Measurements from ENCODE around the gene HPCAL1.
A peak's percentile ranks its signal among the peaks of the same experiment; 100 is the strongest.

The HPCAL1 gene

DNA sequence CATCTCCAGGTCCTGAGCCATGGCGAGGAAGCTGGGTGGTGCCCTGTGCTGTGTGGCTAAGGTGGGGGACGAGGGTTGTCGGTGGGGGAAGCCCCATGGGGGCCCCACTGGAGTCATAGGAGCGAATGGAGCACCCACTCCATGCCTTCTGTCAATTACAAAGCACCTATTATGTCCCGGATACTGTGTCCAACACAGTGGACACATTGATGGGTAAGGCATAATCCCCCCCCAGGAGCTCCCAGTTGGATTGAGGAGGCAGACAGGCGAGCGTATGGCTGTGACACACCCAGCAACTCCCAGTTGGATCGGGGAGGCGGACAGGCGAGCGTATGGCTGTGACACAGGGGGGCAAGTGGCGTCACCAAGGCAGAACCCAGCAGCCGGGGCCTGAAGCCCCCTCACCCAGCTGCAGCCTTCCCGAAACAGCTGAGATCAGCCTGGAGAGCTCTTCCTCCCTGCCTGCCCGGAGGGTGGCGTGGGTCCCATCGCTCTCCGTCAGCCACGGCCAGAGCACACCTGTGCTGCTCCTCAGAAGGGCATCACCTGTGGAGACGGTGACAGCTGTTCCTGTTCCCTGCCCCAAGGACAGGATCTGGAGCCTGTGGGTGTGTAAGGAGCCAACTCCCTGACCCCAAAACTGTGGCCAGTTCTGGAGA is 69.6 kb downstream of the HPCAL1 start:
- DNase-seq: no peak

DNA sequence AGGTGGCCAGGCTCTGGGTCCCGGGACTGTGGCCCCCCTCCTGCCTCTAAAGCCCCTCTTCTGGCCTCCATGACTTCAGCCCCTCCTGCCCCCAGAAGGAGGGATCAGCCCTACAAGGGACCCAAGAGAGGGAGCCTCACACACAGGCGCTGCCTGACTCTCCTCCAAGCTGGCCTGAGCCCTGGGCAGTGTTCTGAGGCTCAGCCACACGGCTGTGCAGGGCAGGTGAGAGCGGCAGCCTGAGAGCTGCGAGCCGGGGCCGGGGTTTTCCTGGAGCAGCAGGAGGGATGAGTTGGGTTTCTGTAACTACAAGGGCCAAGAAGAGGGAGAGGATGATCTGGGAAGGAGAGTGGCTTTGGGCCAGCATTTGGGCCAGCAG is 70.1 kb downstream of the HPCAL1 start:
- DNase-seq: no peak

DNA sequence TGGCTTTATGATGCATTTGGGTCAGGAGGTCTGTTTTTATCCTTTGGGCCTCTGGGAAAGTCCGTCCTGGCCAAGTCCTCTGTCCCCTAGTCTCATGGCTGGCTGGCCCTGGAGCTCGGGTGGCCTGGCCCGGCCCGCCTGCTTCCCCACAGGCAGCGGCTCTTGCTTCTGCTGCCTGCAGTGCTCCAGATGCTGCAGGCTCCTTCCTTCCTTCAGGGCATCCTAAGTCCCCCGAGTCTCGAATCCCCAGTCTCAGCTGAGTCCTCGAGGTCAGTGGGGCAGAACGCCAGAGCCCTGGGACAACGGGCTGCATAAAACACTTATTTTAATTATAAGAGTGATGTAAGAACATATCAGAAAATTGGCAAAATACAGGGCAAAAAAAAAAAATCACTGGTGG is 71.2 kb downstream of the HPCAL1 start:
- no peak for DNase-seq

DNA sequence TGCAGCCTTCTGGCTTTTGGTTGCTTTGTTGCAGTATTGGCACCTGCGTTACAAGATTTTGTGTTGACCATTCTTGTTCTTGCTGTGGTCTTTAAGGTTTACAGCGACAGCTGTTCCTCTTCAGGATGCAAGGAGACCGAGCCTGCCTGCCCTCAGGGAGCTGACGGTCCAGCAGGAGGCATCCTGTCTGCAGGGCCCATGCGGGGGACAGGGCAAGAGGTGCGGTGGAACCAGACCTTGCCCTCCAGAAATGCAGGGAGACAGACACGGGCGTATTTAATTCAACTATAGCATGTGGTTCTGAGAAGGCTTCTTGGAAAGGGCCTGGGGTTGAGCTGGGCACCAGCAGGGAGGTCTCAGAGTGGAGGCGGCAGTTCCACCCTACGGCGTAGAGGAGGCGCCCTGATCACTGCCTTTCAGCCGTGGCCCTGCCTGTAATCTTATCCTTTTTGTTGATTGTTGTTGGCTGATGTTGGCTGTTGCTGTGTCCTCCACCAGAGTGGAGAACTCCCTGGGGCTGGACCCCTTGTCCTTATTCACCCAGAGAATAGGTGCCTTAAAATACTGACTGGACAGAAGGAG is 71.7 kb downstream of the HPCAL1 start:
- DNase-seq: no peak

DNA sequence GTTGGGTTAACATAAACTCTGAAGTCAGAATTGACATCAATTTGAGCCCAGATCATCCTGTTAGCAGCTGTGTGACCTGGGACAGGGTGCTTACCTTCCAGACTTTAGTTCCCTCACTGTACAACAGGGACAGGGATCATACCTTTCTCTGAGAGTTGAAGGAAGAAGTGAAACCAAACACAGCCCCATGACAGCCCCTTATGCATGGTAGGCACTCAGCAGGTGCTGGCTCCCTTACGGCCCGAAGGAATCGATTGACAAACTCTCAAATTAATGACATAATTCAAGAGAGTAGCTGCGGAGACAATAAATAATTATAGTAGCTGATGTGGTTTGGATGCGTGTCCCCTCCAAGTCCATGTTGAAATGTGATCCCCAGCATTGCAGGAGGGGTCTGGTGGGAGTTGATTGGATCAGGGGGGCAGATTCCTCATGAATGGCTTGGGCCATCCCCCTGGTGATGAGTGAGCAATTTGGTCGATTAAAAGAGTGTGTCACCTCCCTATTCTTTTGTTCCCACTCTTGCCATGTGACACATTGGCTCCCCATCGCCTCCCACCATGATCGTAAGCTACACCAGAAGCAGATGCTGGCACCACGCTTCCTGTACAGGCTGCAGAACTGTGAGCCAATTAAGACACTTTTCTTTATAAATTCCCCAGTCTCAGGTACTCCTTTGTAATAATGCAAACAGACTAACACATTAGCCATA is 73.0 kb downstream of the HPCAL1 start:
- peak; percentile 30 for DNase-seq

DNA sequence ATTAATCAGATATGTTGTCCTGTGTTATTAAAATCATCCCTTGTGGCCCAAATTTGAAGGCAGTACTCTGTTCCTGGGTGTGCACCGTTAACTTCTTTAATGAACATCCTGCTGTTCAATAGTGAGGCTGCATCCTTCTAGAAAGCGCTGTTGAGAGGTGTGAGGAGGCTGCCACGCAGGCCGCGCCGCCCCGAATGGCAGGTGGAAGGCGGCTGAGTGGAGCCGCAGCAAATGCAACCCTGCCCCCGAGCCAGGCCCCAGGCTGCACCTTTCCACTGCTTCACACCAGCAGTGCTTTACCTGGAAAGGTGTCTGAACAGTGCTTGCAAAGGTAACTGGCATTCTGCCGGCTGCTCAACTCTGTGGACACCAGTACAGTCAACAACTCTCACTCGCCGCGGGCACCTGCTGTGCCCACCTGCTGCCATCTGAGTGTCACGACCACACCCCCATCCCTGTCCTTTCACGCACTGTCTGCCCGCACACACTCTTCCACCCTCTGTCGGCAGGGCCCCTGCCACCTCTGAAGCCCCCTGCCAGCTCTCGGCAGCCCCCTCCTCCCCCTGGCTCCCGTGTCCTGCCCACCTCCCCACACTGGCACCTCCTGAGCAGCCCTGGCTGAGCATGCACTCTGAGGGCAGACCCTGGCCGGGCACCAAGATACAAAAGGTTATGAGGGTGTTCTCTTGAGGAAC is 74.5 kb downstream of the HPCAL1 start:
- DNase-seq: no peak

DNA sequence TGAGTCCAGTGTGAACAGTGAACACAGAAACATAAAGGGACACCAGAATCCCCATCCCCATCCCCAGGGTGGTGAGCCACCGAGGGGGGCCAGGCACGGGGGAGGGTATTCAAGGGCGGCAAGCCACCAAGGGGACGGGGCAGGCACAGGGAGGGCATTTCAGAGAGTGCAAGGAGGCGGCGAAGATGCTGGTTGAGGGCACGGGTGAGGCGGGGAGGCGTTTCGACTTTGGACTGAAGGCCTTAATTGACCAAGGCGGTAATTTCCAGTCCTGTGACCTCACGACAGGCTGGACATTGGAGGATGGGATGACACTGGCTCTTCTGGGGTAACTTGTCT is 75.0 kb downstream of the HPCAL1 start:
- DNase-seq: no peak

DNA sequence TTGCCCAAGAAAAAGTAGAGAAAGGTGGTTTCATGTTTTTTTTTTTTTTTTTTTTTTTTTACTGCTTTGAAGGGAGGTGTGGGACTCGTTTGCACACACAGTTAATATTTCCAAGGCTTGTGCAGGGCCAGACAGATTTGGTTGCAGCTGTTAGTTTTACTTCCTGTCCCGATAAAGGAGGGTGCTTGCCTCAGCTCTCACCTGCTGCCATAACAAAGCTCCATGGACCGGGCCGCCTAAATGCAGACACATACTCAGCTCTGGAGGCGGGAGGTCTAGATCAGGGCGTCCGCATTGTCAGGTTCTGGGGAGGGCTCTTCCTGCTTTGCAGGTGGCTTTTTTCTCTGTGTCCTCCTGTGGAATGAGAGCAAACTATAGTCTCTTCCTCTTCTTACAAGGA is 75.5 kb downstream of the HPCAL1 start:
- peak; percentile 17 for DNase-seq

DNA sequence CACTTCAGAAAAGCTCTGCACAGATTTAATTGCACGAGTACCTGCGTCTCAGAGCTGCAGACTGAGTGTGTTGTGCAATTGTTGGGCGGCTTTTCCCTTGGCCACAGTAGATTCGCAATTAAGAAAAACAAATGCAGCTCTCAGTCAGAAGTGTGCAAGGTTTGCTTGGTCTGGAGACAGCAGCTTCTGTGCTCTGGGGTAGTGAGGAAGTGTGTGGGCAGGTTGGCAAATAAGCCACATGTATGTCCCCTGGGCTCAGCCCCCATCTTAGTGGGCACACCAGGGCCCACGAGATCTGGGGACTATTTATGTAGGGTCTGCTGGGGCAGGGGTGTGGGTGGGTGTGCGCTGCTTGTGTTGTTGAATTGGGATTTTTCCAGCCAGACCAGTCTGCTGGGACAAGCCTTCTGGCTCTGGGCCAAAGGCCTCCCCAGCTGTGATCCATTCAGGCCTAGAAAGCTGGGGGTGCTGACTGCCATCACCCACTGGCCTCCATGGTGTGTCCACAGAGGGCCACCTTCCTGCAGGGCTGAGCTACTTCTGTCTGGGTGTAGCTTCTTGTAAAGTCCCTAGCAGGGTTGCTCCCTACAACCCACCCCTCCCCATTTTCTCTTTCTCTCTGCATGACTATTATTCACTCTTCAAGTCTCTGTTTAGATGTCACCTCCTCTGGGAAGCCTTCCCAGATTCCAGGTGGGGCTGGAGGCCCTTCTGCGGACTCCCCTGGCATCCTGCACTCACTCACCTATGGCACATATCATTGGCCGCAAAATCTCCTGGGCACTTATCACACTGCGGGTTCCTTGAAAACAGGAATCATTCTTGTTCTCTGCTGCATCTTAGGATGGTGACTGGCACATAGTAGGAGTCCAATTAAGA is 77.6 kb downstream of the HPCAL1 start:
- no peak for DNase-seq

DNA sequence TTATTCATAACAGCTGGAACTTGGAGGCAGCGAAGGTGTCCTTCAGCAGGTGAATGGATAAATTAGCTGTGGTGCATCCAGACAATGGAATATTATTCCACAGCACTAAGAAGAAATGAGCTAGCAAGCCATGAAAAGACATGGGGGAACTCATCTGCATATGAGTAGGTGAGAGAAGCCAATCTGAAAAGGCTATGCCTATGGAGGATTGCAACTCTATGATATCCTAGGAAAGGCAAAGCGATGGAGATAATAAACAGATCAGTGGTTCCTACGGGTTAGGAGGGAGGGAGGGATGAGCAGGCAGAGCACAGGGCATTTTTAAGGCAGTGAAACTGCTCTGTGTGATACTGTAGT is 79.3 kb downstream of the HPCAL1 start:
- no peak for DNase-seq

DNA sequence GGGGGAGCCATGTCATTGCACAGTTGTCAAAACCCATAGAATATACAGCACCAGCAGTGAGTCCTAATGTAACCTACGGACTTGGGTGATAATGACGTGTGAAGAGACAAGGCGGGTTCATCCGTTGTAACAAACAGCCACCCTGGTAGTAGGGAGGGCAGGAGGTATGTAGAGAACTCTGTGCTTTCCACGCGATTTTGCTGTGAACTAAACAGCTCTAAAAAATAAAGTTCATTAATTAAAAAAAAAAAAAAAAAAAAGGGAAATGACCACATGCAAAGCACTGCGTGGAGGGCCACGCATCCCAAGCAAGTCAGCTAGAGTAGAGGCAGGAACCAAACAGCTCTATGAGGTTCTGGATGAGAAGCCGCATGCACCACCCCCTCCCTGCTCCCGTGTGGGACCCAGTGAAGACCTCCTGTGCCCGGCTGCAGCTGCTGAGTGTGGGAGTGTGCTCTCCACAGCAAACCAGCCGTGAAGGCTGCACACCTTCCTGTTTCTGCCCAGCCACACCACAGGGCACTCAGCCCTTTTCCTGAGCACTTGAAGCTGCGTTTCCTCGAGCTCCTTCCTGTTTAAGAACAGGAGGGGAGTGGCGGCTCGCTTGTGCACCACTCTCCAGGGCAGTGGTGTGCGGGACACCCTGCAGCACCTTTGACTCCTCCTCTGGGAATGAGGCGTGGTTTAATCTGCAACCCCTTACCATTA is 79.8 kb downstream of the HPCAL1 start:
- DNase-seq: no peak

DNA sequence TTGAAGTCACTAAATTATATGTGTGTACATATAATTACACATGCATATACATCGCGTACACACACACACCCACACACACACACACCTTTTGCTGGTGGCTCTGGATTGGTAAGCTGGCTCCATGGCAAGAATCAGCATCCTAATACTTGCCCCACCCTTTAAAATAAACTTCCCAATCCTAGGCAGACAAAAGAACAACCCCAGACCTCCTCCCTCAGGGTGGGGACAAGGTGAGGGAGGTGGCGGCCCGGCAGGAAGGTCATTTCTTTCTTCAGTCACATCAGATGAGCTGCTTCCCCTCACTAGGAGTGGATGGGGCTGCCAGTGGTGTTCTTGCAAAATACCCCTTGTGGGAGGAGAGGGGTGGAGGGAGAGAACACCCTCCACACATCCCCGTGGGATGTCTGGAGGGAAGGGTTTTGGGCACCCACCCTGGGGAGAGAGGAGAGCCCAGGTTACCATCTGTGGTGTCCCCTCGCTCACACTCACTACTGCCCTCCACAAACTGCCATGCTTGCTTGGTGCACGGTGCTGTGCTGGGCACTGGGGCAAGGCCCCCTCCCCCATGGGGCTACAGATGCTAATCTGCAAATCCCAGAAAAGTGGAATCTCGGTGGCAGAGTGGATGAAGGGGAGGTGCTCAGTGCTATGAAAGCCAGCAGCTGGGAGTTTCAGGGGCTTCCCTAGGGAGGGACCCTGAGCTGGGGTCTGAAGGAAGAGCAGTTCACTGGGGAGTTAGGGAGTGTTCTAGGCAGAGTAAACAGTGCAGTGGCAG is 81.4 kb downstream of the HPCAL1 start:
- no peak for DNase-seq

DNA sequence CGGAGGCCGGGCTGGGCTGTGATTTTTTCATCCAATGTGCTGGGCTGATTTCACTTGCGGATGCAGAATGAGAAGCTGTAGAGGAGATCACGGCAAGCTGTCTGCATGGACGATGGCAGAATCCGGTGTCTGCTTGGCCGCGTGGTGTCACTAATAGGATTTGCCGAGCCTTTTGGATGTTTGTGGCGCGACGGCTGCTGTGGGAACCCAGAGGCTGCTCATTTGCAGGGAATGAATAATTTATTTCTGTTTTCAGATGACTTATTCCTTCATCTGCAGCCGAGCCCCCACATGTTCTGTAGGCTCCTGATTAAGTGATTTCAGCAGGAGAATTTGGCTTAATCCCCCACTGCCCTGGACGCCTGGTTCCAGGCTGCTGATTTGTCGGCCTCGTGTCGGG is 82.8 kb downstream of the HPCAL1 start:
- DNase-seq: no peak

DNA sequence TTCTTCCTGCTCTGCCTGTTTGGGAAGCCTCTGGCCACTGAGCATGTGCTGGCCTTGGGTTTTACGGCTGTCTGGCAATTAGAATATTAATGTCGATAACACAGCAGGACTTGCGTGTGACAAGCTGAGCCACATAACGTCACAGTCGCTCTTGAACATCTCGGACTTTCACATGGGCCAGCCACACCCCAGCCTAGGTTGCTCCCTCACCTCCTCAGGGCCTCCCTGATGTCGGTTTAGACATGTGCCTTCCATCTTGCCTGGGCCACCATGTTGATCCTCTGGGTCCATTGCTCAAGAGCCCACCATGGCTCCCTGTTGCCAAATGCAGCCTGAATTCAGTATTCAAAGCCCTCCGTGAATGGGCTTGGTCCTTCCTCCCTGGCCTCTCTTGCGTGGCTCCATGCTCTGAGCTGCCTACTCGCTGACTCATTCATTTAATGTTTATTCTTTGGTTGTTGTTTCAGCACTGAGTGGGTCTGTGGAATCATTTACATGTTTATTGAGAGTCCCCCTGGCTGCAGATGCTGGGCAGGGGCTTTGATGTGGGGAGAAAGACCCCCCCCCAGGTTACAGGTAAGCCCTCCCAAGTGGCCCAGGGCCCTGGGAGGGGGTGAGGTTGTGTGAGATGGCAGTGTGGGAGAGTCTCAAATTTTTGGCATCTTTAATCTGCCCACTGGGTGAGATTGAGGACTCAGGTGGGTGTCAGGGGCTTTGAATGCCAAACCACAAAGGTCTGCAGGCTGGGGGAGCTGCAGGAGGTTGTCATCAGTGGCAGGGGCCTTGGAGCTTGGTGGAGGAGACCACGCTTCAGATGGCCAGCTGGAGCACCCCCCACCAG is 83.4 kb downstream of the HPCAL1 start:
- no peak for DNase-seq

DNA sequence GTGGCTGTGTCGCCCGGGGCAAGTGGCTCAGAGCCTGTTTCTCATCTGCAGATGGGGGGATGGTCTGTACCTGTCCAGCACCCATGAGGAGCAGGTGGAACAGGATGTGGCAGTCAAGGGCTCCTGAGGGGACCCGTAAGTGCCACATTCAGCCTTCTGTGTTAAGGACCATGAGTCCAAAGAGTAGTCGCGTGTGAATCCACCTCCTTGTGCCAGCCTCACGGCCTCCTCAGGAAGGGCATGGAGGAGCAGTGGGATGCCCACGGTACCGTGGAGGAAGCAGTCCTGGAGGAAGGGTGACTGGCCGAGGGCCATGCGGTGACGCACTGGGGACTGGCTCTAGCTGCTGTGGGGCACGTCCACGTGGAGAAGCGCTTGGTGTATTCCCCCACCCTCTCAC is 84.3 kb downstream of the HPCAL1 start:
- DNase-seq: no peak

DNA sequence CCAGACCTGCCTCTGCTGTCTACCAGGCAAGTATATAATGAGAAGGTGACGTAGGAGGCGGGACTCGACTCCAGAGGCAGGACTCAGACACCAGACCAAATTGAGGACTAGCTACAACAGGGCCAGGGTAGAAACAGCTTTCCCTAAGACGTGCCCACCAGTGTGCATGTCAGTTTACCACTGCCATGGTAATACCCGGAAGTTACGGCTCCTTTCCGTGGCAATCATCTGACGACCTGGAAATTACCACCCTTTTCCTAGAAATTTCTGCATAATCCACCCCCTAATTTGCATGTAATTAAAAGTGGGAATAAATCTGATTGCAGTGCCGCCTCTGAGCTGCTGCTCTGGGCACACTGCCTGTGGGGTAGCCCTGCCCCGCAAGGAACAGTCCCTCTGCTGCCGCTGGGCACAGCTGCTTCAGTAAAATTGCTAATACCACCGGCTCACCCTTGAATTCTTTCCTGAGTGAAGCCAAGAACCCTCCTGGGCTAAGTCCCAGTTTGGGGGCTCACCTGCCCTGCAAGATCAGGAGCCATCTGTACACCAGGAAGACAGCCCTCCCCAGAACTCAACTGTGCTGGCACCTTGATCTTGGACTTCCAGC is 86.4 kb downstream of the HPCAL1 start:
- DNase-seq: no peak

DNA sequence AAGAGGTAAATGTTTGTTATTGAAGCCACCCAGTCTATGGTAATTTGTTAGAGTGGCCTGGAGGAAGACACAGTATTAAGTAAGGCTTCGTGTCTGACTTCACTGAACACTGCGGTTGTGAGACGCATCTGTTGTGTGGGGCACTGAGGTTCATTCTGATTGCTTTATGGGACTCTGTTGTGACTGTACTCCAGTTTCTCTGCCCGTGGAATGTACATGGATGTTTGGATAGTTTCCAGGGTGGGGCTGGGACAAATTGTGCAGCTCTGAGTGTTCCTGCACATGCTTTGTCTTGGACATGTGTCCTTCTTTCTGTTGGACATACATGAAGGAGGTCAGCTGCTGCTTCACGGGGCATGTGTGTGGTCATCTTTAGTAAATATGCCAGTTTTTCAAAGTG is 86.9 kb downstream of the HPCAL1 start:
- no peak for DNase-seq

DNA sequence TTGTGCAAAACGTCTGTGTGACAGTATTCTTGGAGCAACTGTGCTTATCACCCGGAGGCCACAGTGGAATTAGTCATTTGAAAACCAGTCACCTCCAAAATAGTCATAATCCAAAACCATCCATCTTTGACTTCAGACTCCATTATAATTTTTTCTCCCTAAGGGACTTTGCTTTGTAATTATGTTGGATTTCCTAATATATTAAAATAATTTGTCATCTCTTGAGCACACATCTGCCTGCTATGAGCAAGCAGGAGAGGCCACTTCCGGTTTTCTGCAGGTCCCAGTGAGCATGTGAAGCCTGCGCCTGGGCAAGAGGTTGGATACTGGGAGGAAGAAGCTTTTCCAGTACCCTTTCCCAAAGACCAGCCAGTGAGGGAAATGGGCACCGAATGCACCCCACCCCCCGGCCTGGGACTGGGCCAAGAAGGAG is 87.7 kb downstream of the HPCAL1 start:
- no peak for DNase-seq

DNA sequence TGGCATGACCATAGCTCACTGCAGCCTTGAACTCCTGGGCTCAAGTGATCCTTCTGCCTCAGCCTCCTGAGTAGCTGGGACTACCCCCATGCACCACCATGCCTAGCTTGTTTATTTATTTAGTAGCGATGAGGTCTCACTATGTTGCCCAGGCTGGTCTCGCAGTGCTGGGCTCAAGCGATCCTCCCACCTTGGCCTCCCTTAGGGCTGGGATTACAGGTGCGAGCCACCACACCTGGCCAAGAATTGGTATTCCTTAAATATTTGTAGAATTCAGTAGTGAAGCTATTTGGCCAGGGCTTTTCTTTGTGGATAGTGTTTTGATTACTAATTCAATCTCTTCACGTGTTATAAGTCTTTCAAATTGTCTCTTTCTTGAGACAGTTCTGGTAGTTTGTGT is 89.4 kb downstream of the HPCAL1 start:
- no peak for DNase-seq

DNA sequence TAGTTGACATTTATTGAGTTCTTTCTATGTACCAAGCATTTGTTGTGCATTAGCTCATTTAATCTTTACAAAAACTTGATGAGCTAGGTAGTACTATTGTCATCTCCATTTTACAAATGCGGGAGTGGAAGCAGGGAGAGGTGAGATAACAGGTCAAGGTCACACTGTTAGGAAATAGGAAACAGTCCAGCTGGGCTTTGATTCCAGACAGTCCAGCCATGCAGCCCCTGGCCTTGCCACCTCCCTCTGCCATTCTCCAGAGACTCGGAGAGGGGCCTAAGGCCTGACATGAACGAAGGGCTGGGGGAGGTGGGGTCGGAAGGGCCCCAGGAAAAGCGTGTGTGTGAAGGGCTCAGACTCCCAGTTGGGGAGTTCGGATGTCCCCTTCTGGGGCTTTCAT is 89.8 kb downstream of the HPCAL1 start:
- no peak for DNase-seq
